ENCODE data around the gene CENPN. TPM values are rescaled to one million over a fixed set of nuclear protein-coding genes. Genes with fewer than 3 reads are reported as not detected.

Gene CENPN
- total RNA-seq, 2 donors from 2014 or later, result 1.3 to 4.3 TPM

DNA sequence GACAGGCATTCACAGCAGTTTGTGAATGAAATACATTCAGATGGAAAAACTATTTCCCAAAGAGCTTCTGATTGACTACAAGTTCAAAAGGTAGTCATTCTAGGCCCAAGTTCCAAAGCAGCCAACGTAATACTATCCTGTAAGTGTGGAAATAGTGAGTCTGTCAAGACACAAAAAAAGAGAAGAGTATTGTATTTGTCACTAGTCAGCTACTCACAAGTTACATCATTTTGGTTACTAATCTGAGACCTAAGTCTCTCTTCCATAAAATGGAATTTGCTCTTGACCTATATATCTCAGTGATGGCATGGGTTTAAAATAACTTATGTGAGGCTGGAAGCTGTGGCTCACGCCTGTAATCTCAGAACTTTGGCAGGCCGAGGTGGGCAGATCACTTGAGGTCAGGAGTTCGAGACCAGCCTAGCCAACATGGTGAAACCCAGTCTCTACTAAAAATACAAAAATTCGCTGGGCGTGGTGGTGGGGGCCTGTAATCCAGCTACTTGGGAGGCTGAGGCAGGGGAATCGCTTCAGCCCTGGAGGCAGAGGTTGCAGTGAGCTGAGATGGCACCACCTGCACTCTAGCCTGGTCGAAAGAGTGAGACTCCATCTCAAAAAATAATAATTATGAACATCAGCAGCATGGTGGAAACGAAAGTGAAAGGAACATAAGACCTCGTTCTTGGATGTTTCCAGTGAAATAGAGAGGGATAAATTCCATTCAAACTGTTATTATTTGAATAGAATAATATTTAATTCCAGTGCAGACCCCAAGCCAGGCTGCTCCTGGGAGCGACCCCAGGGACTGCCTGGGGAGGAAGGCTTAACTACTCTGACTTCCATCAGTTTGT lies 3.2 kb upstream of the CENPN start:
- H3K36me3 ChIP-seq (replicated peaks in 1 of 2; ENCODE audit: insufficient read depth in 1 of 2, low read depth in 2 of 2), result no peaks in the 10 kb centered on the region
- 61 to 78% methylated on average over 11 of the region's 11 CpGs for WGBS, 2 donors
- DNase-seq, result no peak
- no peak overlapping the region for H3K4me3 ChIP-seq
- H3K27ac ChIP-seq, result peak overlapping the region in 1 of 4 donors; percentile 19
- intact Hi-C loops (cut with DNase I), result no loop called here
- TF ChIP-seq POLR2A (IDR thresholded peaks at IDR 0.05), result no peak
- TF ChIP-seq, protein P1, sequence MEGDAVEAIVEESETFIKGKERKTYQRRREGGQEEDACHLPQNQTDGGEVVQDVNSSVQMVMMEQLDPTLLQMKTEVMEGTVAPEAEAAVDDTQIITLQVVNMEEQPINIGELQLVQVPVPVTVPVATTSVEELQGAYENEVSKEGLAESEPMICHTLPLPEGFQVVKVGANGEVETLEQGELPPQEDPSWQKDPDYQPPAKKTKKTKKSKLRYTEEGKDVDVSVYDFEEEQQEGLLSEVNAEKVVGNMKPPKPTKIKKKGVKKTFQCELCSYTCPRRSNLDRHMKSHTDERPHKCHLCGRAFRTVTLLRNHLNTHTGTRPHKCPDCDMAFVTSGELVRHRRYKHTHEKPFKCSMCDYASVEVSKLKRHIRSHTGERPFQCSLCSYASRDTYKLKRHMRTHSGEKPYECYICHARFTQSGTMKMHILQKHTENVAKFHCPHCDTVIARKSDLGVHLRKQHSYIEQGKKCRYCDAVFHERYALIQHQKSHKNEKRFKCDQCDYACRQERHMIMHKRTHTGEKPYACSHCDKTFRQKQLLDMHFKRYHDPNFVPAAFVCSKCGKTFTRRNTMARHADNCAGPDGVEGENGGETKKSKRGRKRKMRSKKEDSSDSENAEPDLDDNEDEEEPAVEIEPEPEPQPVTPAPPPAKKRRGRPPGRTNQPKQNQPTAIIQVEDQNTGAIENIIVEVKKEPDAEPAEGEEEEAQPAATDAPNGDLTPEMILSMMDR (IDR thresholded peaks at IDR 0.05), result no peak
- no peaks in the 10 kb centered on the region for H3K9me3 ChIP-seq
- no peaks in the 10 kb centered on the region for H3K27me3 ChIP-seq
- no peak for ATAC-seq
- H3K4me1 ChIP-seq, result peaks cover 30% of the 10 kb centered on the region

GRCh38 chr16:81004646-81005353 lies 2.2 kb upstream of the CENPN start:
- intact Hi-C loops (cut with DNase I), result no loop called here

DNA sequence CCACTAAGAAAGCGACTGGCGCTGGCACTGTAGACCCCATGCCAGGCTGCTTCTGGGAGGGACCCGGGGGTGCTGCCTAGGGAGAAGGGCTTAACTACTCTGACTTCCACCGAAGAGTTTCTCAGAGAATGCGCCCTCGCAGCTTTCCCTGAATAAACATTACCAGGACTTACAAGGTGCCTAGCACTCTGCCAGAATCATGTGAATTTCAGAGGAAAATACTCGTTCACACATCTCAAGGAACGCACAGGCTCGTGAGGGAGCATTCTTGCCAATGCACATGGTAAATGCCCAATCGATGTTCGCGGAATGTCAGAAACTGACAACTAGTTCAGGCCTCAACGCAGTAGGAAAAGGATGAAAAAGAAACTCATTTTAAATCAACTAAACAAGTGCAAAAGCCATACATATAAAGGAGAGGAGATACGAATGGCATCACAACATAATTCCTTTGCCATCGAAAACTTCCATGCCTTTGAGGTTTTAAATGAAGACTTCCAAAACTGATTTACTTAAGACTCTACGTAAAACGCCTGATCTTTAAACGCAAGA lies 1.3 kb upstream of the CENPN start:
- Histone ChIP-seq H3K36me3 (replicated peaks in 1 of 2; ENCODE audit: insufficient read depth in 1 of 2, low read depth in 2 of 2) (no peaks in the 10 kb centered on the region), H3K27ac (peak overlapping the region; percentile 96 to 99 (median 98)), H3K9me3 (no peaks in the 10 kb centered on the region), H3K27me3 (no peaks in the 10 kb centered on the region), H3K4me1 (peaks cover 30% of the 10 kb centered on the region), H3K4me3 (peak overlapping the region in 1 of 2 donors; percentile 85)
- TF ChIP-seq, protein P1 (IDR thresholded peaks at IDR 0.05), result no peak
- WGBS, 2 donors, result 6 to 18% methylated on average over 18 of the region's 18 CpGs
- ATAC-seq, result no peak
- intact Hi-C loops (cut with DNase I), result no loop called here
- DNase-seq, result no peak

More at GRCh38 chr16:81004646-81005353, 2.2 kb upstream of the CENPN start:
- ATAC-seq (no peak), DNase-seq (peak in 1 of 4 donors; percentile 41)
- H3K4me3 ChIP-seq, result no peak overlapping the region
- H3K27me3 ChIP-seq, result no peaks in the 10 kb centered on the region
- H3K4me1 ChIP-seq, result peaks cover 30% of the 10 kb centered on the region
- no peaks in the 10 kb centered on the region for H3K9me3 ChIP-seq
- no peaks in the 10 kb centered on the region for H3K36me3 ChIP-seq (replicated peaks in 1 of 2; ENCODE audit: insufficient read depth in 1 of 2, low read depth in 2 of 2)
- H3K27ac ChIP-seq, result peak overlapping the region in 2 of 4 donors; percentile 1 to 19
- WGBS, 2 donors, result 45 to 46% methylated on average over 14 of the region's 14 CpGs
- TF ChIP-seq, protein P1 (IDR thresholded peaks at IDR 0.05), result peak; percentile 38 to 68 (median 62)
- no peak for TF ChIP-seq POLR2A (IDR thresholded peaks at IDR 0.05)

GRCh38 chr16:81006211-81006812 lies 702 bp upstream of the CENPN start:
- peak; percentile 80 to 86 (median 83) for DNase-seq
- TF ChIP-seq, protein P1 (IDR thresholded peaks at IDR 0.05), result peak in 1 of 7 experiments; percentile 6
- TF ChIP-seq POLR2A (IDR thresholded peaks at IDR 0.05), result peak in 2 of 3 donors; percentile 73 to 88
- Histone ChIP-seq H3K27ac (peak overlapping the region; percentile 96 to 99 (median 98)), H3K4me1 (peaks cover 30% of the 10 kb centered on the region), H3K27me3 (no peaks in the 10 kb centered on the region), H3K36me3 (replicated peaks in 1 of 2; ENCODE audit: insufficient read depth in 1 of 2, low read depth in 2 of 2) (no peaks in the 10 kb centered on the region), H3K9me3 (no peaks in the 10 kb centered on the region), H3K4me3 (peak overlapping the region; percentile 85 to 95)
- ATAC-seq, result peak; percentile 34
- intact Hi-C loops (cut with DNase I), result no loop called here
- WGBS, 2 donors, result 1% methylated on average over 17 to 49 of the region's 50 CpGs

Measured in body of pancreas (tissue), 4 donors.